ENCODE data around the gene CCP110. TPM values are rescaled to one million over a fixed set of nuclear protein-coding genes. Genes with fewer than 3 reads are reported as not detected.

CCP110 gene
- total RNA-seq, result 73.8 TPM

DNA sequence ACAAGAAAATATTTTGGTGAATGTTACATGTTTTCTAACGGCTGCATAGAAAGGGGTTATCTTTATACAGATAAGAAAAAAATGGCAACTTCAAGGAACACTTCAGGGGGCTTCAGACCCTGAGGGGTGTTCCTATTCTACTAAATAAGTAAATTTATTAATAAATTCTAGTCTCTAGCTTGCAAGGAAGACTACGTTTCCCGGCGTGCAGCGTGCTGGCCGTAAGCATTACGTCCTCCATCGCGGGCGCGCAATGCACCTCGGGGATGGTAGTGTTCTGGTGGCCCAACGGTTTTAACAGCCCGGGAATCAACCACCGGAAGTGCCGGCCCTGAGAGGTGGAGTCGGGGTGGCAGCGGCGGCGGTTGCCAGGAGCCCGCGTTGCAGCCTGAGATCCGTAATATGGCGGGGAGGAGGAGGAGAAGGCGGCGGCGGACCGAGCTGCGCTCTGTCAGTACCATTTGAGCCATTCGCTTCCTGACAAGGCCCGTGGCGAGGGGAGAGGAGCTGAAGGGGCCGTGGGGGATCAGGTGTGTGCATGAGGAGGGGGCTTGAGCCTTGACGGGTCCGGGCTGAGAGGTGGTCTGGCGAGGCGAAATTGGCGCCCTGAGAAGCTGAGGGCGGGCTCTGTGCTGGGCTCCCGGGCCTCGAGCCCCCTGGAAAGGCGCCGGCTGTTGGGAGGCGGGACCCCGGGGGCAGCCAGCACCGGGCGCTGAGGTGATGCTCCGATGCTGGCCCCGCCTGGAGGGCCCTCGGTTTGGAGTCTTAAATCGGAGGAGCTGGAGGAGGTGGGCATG is at the start of gene CCP110:
TSS of gene CCP110 (plus strand) at position 384 of the 797 bp plus-strand sequence. CDS start 3,940 bp downstream, outside the sequence.
- no peak for FAIRE-seq
- DNase-seq (ENCODE audit: low spot score in 2 of 2), result peak; percentile 87 to 88

DNA sequence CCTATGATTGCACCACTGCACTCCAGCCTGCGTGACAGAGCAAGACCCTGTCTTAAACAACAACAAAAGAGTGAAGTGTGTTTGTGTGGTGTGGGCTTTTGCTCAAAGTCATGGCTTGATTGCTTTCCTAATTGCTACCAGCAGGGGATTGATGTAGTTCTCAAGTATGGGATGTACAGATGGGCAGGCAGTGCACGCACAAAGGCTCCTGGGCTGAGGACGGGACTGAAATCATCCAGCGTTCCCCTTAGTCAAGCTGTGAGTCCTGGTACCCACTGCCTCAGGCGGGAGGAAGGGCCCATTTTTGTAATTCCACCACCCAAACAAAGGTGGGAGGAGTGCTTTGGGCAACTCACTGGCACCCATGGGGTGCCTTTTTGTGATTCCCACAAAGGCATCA is 49.1 kb upstream of the CCP110 start:
- DNase-seq (ENCODE audit: low spot score in 2 of 2) (no peak), FAIRE-seq (no peak)

- no peak for FAIRE-seq
- no peak for DNase-seq (ENCODE audit: low spot score in 2 of 2)
Observed at GRCh38 chr16:19478505-19478904, 45.2 kb upstream of the CCP110 start.

DNA sequence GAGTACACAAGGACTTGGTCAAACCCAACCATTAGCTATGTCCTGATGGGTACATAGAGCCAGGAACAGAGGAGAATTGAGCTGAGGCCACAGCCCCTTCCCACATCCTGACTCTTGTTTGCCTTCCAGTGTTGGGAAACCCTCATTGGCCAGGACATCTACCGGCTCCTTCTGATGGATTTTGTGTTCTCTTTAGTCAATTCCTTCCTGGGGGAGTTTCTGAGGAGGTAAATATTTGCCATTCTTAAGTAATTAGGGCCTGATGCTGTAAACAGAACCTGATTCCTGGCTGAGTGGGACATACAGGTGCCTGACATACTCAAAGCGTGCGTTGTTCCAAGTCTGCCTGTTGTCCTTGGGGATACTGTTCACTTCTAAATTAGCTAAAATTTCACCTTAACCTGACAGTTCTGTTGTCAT is 44.4 kb upstream of the CCP110 start:
- no peak for DNase-seq (ENCODE audit: low spot score in 2 of 2)
- no peak for FAIRE-seq

DNA sequence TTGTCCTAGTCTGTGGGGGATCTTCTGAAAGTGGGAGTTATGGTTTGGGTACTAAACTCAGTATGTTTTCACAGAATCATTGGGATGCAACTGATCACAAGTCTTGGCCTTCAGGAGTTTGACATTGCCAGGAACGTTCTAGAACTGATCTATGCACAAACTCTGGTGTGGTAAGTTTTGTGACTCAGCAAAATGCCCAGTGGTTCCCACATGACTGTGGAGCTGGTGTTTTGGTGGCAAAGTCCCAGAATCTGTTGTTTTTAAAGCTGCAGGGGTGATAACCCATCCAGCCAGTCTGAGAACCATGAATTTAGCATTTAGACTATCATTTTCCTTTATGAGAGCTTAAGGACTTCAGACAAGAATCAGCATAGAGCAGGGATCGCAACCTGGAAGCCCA is 42.4 kb upstream of the CCP110 start:
- no peak for DNase-seq (ENCODE audit: low spot score in 2 of 2)
- FAIRE-seq, result no peak

GRCh38 chr16:19481769-19482168 is 42.0 kb upstream of the CCP110 start:
- DNase-seq (ENCODE audit: low spot score in 2 of 2) (no peak), FAIRE-seq (no peak)

- FAIRE-seq (no peak), DNase-seq (ENCODE audit: low spot score in 2 of 2) (no peak)
Observed at GRCh38 chr16:19482291-19482690, 41.5 kb upstream of the CCP110 start.

- FAIRE-seq (no peak), DNase-seq (ENCODE audit: low spot score in 2 of 2) (no peak)
Observed at GRCh38 chr16:19484096-19484495, 39.6 kb upstream of the CCP110 start.

DNA sequence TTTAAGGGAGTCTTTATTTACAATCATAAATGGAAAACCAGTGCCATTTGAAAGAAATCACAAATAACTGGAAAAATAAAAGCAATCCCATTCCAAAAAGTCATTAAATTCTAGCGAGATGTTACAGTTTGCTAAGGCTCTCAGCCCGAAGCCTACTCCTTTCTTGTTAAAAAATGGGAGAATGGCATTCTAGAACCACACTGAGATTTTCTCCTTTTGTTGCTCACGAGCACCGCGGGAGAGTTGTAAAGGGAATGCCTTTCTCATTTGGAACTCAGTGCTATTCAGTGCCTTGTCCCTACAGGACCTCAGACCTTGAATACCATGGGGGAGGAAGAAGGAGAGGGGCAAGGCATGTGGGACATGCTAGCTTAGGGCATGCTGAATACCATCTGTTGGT is 38.1 kb upstream of the CCP110 start:
- FAIRE-seq, result no peak

GRCh38 chr16:19486051-19486450 is 37.7 kb upstream of the CCP110 start:
- FAIRE-seq (no peak), DNase-seq (ENCODE audit: low spot score in 2 of 2) (no peak)

More for the DNA sequence above, 38.1 kb upstream of the CCP110 start:
- DNase-seq (ENCODE audit: low spot score in 2 of 2), result no peak

DNA sequence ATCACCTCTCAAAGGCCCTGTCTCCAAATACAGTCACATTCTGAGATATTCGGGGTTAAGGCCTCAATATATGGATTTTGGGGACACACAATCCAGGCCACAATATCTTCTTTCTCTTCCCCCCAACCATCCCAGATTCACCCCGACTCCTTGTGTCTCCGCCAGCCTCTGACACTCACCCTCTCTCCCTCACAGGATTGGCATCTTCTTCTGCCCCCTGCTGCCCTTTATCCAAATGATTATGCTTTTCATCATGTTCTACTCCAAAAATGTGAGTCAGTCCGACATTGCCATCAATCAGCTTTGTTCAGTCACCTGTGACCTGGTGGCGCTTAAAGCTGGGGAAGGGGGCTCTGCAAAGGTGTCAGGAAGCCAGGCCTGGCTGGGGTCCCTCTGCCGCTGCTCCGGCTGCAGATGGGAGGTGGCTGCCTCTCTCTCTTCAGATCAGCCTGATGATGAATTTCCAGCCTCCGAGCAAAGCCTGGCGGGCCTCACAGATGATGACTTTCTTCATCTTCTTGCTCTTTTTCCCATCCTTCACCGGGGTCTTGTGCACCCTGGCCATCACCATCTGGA is 36.9 kb upstream of the CCP110 start:
- FAIRE-seq, result no peak

DNA sequence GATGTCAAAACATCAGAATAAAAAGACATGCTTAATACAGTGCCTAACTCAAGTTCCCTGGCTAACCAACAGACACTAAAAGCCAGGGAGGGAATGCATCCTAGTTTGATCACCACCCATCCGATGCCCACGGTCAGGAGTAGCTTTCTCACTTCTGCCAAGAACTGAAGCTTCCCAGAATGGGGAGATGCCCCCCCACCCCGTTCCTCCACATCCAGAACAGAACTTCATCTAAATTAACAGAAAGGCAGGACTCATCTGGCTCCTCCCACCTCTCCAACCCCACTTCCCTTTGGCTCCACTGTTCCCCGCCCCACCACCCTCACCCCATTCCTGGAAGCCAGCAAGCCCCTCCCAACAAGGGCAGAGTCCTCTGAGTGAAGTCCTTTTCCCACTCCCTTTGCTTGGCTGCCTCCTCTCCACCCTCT is 35.5 kb upstream of the CCP110 start:
- FAIRE-seq, result no peak
- DNase-seq (ENCODE audit: low spot score in 2 of 2), result no peak

More for the DNA sequence above, 36.9 kb upstream of the CCP110 start:
- no peak for DNase-seq (ENCODE audit: low spot score in 2 of 2)

DNA sequence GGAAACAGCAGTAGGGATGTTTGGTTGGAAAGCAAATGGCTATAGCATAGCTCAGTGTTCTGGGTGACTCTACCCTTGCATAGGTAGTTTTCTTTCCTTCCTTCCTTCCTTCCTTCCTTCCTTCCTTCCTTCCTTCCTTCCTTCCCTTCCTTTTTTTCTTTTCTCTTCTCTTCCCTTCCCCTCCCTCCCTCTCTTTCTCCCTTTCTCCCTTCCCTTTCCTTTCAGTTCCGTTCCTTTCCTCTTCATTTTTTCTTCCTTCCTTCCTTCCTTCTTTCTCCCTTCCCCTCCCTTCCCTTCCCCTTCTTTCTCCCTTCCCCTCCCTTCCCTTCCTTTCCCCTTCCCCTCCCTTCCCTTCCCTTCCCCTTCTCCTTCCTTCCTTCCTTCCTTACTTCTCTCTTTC is 33.1 kb upstream of the CCP110 start:
- no peak for FAIRE-seq
- no peak for DNase-seq (ENCODE audit: low spot score in 2 of 2)

- FAIRE-seq, result no peak
- no peak for DNase-seq (ENCODE audit: low spot score in 2 of 2)
Observed at GRCh38 chr16:19497176-19497575, 26.6 kb upstream of the CCP110 start.

DNA sequence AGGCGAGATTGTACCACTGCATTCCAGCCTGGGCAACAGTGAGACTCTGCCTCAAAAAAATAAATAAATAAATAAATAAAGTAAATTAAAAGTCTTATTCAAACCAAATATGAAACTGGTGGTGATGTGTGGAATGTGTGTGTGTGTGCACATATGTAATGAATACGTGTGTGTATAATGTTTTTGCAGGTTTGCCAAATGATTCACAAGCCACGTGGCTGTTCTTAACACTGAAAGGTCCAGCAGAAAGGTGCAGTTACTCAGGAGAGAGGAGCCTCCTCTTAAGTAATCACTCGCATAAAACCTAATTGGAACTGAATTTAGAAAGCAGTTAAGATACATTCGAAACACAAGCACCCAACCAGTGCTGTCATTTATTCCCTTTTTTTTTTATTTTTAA is 24.7 kb upstream of the CCP110 start:
- DNase-seq (ENCODE audit: low spot score in 2 of 2) (no peak), FAIRE-seq (no peak)

DNA sequence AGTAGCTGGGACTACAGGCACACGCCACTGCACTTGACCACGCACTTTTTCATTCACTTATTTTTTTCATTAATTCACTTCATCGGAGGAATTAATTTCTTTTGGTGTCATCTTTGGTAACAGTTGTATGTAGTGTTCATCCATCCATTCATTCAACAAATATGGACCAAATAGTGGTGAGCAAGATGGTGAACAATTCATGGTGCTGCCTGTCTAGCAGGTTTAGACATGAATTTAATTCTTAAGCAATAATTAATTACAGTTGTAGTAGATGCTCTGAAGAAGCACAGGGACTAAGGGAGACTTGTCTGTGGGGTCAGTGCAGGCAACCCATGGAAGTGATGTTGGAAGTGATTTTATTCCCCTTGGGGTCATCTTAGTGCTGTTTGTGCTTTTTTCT is 24.3 kb upstream of the CCP110 start:
- DNase-seq (ENCODE audit: low spot score in 2 of 2) (no peak), FAIRE-seq (no peak)

GRCh38 chr16:19502395-19503131 is 21.2 kb upstream of the CCP110 start:
- DNase-seq (ENCODE audit: low spot score in 2 of 2) (peak in 1 of 2 donors; percentile 50), FAIRE-seq (no peak)

DNA sequence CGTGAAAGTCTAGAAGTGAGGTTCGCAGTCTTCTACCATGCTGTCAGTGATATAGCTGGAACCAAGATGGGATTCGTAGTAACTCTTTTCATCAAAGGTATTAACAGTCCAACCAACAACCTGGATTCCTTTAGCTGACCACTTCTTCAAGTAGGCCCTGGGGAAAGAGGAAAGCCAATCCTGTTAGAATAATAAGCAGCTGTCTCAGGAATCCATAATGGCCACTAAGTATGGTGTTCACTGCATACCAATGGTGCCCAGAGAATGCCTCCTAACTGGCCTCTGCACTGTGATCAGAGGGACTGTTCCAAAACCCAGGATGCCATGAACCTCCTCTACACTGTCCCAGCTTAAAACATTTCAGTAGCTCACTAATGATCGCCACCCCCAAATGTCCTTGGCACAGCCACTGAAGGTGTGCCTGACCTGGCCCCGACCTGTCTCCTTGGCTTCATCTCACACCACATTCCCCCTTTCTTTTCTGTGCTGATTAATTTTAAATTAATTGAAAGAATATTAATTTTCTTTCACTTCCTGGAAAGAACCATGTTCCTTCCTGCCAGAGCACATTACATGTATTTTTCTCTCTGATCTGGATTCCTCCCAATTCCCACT is 20.2 kb upstream of the CCP110 start:
- DNase-seq (ENCODE audit: low spot score in 2 of 2), result no peak
- no peak for FAIRE-seq

DNA sequence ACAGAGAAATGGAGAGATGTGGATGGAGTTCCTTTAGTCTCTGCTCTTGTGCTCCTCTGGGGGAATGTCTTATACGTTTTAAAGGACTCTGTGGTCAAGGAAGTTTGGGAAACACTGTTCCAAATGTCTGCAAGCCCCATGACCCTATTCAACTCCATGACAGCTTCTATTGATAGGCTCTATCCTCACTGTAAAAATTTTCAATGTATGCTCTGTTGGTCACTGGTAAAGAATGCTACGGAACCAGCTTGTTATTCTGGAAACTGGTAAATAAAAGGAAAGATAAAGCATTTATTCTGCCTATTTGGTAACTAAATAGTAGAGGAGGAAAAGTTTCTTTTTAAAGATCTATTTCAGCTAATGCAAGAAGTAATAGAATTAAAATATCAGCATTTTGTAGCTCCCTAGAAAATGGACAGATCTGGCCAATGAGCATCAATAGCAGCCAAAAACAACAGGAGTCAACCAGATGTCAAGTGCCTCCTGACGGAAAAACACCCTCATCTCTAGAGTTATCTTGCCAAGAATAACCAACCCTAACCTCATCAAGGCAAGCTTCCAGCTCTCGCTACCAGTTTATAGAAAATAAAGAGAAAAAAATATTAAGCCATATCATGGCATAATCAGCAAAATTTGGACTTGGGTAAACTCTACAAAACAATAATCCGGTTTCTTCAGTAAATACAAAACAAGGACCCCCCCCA is 18.0 kb upstream of the CCP110 start:
- no peak for FAIRE-seq
- no peak for DNase-seq (ENCODE audit: low spot score in 2 of 2)

DNA sequence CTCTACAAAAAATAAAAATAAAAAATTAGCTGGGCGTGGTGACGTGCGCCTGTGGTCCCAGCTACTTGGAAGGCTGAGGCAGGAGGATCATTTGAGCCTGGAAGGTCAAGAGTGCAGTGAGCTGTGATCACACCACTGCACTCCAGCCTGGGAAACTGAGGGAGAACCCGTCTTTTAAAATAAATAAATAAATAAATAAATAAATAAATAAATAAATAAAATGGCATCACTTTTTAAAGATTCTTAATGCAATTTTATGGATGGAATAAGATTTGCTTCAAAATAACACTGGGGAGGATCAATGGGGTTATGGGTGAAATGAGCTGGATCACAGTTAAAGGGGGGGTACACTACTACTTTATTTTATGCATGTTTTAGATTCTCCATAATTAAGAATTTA is 16.8 kb upstream of the CCP110 start:
- FAIRE-seq (no peak), DNase-seq (ENCODE audit: low spot score in 2 of 2) (no peak)
